OCI-LY1 (cell line): ENCODE results near the gene TNNT3.

Experiments
- H2AFZ ChIP-seq: fragments of 200-600 bp; sonication (generic), shearing (Covaris generic); 2 replicates; pipeline ENCODE4 v1.6.0; 2014; ENCODE audit warnings: antibody characterized with exemption, mild to moderate bottlenecking, low read length
- H3F3A ChIP-seq: fragments of 200-600 bp; sonication (generic), shearing (Covaris generic); 2 replicates; pipeline ENCODE4 v1.6.0; 2014; ENCODE audit warnings: mild to moderate bottlenecking, antibody characterized with exemption, low read length, moderate library complexity; ENCODE audit not compliant: insufficient read depth
- H3K27ac ChIP-seq: fragments of 200-600 bp; sonication (generic); 2 replicates; pipeline ENCODE4 v1.5.1; 2014; ENCODE audit warnings: low read length, mixed run types, mild to moderate bottlenecking, low read depth; ENCODE audit not compliant: poor library complexity, severe bottlenecking
- H3K27me3 ChIP-seq: fragments of 200-600 bp; sonication (generic); 2 replicates; pipeline ENCODE4 v1.6.0; 2014; ENCODE audit warnings: antibody characterized with exemption, mild to moderate bottlenecking, low read length, moderate library complexity; ENCODE audit not compliant: insufficient read depth
- H3K36me3 ChIP-seq: fragments of 200-600 bp; sonication (generic); 2 replicates; pipeline ENCODE4 v1.6.1; 2014; ENCODE audit warnings: mild to moderate bottlenecking, antibody characterized with exemption, low read length, moderate library complexity, mixed read lengths; ENCODE audit not compliant: insufficient read depth
- H3K4me1 ChIP-seq: fragments of 200-600 bp; sonication (generic); 2 replicates; pipeline ENCODE4 v1.5.1; 2014; ENCODE audit warnings: mild to moderate bottlenecking, low read length, moderate library complexity; ENCODE audit not compliant: insufficient read depth, severe bottlenecking
- H3K4me2 ChIP-seq: fragments of 200-600 bp; sonication (generic), shearing (Covaris generic); 2 replicates; pipeline ENCODE4 v1.6.1; 2014; ENCODE audit warnings: low read length
- H3K4me3 ChIP-seq: fragments of 200-600 bp; sonication (generic); 2 replicates; pipeline ENCODE4 v1.5.1; 2014; ENCODE audit warnings: low read length, low read depth, mild to moderate bottlenecking, mixed read lengths; ENCODE audit not compliant: poor library complexity, severe bottlenecking
- H3K79me2 ChIP-seq: fragments of 200-600 bp; shearing (Covaris generic); 2 replicates; pipeline ENCODE4 v1.6.1; 2016; ENCODE audit warnings: mixed run types, low read length, mixed read lengths; ENCODE audit not compliant: insufficient read depth
- H3K9ac ChIP-seq: fragments of 200-600 bp; sonication (generic), shearing (Covaris generic); 2 replicates; pipeline ENCODE4 v1.6.1; 2014; ENCODE audit warnings: mild to moderate bottlenecking, low read length, mixed read lengths
- H3K9me2 ChIP-seq: fragments of 200-600 bp; sonication (generic), shearing (Covaris generic); 2 replicates; pipeline ENCODE4 v1.6.1; 2014; ENCODE audit warnings: low read depth, mild to moderate bottlenecking, low read length, mixed read lengths
- H3K9me3 ChIP-seq: fragments of 200-600 bp; shearing (Covaris generic); 2 replicates; pipeline ENCODE4 v1.6.1; 2014; ENCODE audit warnings: low read length, mixed read lengths
- H4K20me1 ChIP-seq: fragments of 200-600 bp; sonication (generic), shearing (Covaris generic); 2 replicates; pipeline ENCODE4 v1.6.0; 2016; ENCODE audit warnings: mild to moderate bottlenecking, low read length; ENCODE audit not compliant: insufficient read depth
- CTCF ChIP-seq: fragments of 200-600 bp; sonication (generic), shearing (Covaris generic); IDR thresholded peaks from 2 replicates; pipeline ENCODE4 v1.5.1; 2017; ENCODE audit warnings: mild to moderate bottlenecking, antibody characterized with exemption, low read length, moderate library complexity, mixed read lengths
- EZH2 ChIP-seq: fragments of 200-600 bp; sonication (generic), shearing (Covaris generic); IDR thresholded peaks from 2 replicates; pipeline ENCODE4 v1.8.0; 2017; ENCODE audit warnings: borderline replicate concordance, mixed run types, mild to moderate bottlenecking, antibody characterized with exemption, low read length, moderate library complexity, mixed read lengths

Gene TNNT3

GRCh38 chr11:1946812-1947484, 27.4 kb downstream of the TNNT3 start, which contains the start of gene MRPL23:
MRPL23 (plus strand) TSS chr11:1947332; CDS start chr11:1947363, 31 bp downstream.
- no peak within 1 kb of the TSS for H3K9ac ChIP-seq
- no peaks in the 10 kb centered on the region for H3F3A ChIP-seq
- H3K9me2 ChIP-seq, result no peaks in the 10 kb centered on the region
- H2AFZ ChIP-seq, result no peak within 1 kb of the TSS
- TF ChIP-seq EZH2, result no peak
- TF ChIP-seq CTCF, result no peak
- H4K20me1 ChIP-seq, result no peaks in the 10 kb centered on the region
- H3K27ac ChIP-seq, result no peak within 1 kb of the TSS
- H3K4me3 ChIP-seq, result no peak within 1 kb of the TSS
- no peaks in the 10 kb centered on the region for H3K36me3 ChIP-seq
- no peaks in the 10 kb centered on the region for H3K79me2 ChIP-seq
- H3K9me3 ChIP-seq, result no peaks in the 10 kb centered on the region
- H3K27me3 ChIP-seq, result no peaks in the 10 kb centered on the region
- no peaks in the 10 kb centered on the region for H3K4me1 ChIP-seq
- no peak within 1 kb of the TSS for H3K4me2 ChIP-seq

GRCh38 chr11:1947592-1948237, 28.2 kb downstream of the TNNT3 start:
- Histone ChIP-seq H3K4me2 (no peak overlapping the region), H3K36me3 (no peaks in the 10 kb centered on the region), H3F3A (no peaks in the 10 kb centered on the region), H3K9me3 (no peaks in the 10 kb centered on the region), H3K4me3 (no peak overlapping the region), H3K27ac (no peak overlapping the region), H3K4me1 (no peaks in the 10 kb centered on the region), H3K79me2 (no peaks in the 10 kb centered on the region), H3K9me2 (no peaks in the 10 kb centered on the region), H3K27me3 (no peaks in the 10 kb centered on the region), H3K9ac (no peak overlapping the region), H2AFZ (no peak overlapping the region), H4K20me1 (no peaks in the 10 kb centered on the region)
- TF ChIP-seq EZH2 (no peak), CTCF (no peak)

- no peaks in the 10 kb centered on the region for H3F3A ChIP-seq
- H3K9me3 ChIP-seq, result no peaks in the 10 kb centered on the region
- H3K4me1 ChIP-seq, result no peaks in the 10 kb centered on the region
- H3K9me2 ChIP-seq, result no peaks in the 10 kb centered on the region
- no peak overlapping the region for H3K27ac ChIP-seq
- no peaks in the 10 kb centered on the region for H3K36me3 ChIP-seq
- H3K9ac ChIP-seq, result no peak overlapping the region
- H3K4me3 ChIP-seq, result no peak overlapping the region
- no peaks in the 10 kb centered on the region for H3K79me2 ChIP-seq
- TF ChIP-seq CTCF, result no peak
- no peak for TF ChIP-seq EZH2
- H2AFZ ChIP-seq, result no peak overlapping the region
- no peak overlapping the region for H3K4me2 ChIP-seq
- no peaks in the 10 kb centered on the region for H3K27me3 ChIP-seq
- no peaks in the 10 kb centered on the region for H4K20me1 ChIP-seq
Observed at GRCh38 chr11:1948389-1948788, 28.9 kb downstream of the TNNT3 start.
